GM21526 (cell line): ENCODE results near the gene LGR6.
"Not testable (repeated sequence)": the region's sequence is repeated elsewhere in the genome, so short reads cannot be mapped to it uniquely, and the experiment has no call there.

Experiments used
- ATAC-seq: cut with Tn5 transposase; IDR thresholded peaks from one replicate; pipeline ENCODE4 v1.9.1; 2021; ENCODE audit warnings: moderate library complexity; ENCODE audit not compliant: unreplicated experiment, low FRiP score

Gene LGR6

DNA sequence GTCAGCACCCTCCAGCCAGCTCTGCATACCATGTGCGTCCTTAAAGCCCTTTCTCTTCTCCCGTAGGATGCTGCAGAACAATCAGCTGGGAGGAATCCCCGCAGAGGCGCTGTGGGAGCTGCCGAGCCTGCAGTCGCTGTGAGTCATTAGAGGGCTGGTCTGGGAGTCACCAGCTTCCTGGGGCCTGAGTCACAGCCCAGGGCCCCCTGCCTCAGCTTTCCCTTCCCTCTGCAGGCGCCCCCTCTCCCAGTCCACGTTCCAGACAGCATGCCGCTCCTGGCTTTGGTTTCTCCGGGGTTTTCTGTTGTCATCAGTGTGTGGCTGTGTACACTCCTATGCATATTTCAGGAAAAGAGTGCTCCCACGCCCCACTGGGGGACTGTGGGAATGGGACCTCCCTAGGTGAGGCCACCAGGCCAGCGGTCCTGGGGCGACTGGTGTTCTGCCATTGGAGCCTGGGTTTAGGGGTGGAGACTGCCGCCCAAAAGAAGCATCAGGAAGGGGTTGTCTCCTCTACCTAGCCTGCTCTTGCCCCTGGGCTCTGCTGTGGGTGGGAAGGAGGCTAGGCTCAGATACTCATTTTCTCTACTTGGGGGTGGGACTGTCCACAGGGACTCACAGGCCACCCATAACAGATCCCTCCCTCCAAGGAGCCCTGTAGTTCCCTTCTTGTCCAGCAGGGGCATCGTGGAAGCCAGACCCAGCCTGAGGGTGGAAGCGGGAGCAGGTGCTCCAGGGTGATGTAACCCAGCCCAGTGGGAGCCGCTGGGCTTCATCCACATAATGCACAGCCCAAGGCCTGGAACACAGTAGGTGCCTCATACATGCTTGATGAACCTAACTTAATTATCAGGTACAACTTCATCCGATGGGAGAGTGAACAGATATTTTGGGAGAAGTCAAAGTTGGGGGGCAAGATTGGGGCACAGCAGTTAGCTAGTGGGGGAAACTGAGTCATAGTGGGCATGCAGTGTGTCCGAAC, 42.5 kb downstream of the LGR6 start:
- no peak for ATAC-seq

DNA sequence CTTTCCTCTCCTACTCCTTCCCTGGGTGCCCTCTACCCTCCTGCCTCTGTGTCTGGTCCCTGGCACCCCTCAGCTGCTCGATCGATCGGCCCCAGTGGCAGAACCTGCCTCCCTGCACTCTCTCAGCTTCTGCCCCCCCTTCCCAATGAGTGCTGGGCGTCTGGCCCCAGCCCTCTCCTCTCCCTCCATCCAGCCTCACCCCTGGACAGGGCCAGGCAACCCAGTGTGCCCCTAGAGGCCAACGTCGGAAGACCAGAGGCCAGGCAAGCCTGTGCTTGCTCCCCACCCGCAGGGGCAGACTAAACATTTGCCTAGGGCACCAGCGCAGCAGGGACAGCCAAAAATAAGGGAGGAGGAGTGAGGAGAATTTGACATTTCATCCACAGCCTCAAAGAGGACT, 43.5 kb downstream of the LGR6 start:
- no peak for ATAC-seq

DNA sequence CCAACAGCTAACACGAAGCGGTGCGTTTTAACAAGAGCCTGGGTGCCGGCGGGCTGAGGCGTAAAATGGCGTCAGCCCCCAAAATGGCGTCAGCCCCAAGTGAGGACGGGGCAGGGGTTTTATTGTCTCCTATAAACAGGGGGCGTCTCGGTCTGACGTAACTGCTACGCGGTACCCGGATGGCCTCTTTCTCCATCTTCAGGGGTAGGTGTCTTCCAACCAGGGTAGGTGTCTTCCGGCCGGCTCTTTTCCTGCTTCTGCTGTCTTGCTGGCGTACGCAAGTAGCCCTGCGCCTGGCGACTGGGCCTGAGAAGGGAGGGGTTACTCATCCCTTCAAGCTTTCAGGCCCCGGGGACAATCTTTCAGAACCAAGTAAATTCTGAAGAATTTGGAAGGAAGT, 45.3 kb downstream of the LGR6 start:
- no peak for ATAC-seq

DNA sequence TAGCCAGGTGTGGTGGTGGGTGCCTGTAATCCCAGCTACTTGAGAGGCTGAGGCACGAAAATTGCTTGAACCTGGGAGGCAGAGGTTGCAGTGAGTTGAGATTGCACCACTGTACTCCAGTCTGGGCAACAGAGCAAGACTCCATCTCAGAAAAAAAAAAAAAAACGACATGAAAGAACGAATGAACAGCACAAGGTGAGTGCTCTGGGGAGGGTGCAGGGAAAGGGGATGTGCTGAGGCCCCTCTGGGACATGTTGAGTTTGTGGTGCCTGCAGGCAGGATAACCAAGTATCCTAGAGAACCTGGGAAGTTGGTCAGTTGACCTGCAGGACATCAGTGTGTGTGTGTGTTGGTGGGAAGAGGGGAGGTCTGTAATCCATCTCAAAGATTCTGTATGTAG, 46.6 kb downstream of the LGR6 start:
- ATAC-seq = not testable (repeated sequence)

DNA sequence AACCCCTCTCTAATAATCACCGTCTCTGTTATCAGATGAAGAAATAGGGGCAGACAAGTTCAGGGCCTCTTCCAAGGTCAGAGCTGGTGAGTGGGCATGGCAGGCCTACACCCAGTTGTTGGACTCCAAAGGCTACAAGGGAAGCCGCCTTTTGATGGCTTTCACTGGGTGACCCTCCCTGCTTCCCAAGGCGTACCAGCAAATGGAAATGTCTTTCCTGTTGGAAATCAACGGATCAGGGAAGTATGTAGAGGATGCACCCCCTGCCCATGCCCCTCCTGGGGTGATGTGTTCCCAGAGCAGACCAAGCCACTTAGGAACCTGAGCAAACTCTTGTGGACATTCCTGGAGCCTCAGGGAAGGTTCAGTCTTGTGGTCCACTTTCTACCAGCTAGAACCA, 47.4 kb downstream of the LGR6 start:
- ATAC-seq = no peak

DNA sequence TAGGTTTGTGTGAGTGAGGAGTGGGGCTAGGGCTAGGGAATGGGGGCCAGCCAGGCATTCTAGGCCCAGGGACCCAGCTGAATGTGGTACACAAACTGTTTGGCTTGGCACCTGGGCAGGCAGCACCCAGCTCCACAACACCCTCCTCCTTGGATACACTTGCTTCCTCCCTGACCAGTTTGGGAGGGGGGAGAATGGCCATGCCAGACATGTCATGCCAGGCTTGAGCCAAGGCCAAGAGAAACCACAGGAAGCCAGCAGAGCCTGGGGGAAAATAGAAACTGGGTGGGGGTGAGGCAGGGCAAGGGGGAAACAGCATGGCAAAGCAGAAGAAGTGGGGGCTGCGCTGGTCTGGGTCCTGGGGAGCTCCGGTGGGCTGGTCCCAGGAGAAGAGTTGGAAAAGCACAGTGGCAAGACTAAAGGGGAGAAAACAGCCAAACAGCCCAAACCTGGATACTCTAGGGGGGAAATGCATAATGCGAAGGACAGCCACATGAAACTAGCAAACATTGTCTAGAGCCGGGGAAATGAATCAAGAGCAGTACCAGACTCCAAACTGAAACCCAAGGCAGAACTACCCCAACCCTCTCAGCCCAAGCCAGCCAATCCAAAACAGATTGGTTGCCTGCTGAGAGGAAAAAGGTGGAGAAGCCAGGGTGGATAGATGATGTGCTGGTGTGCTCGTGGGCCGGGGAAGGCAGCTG, 47.9 kb downstream of the LGR6 start:
- ATAC-seq = no peak

DNA sequence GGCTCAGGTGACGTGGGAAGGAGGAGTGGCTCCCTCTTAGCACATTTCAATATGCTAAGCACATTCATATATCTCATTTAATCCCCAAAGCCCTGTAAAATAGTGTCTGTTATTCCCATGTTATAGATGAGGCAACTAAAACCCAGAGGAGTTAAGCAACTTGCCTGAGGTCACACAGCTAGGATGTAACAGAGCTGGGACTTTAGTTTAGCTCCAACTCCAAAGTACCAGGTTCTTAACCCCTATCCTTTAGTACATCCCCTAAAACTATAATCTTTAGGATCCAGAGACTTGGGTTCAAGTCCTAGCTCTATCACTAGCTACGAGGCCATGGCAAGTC, 48.5 kb downstream of the LGR6 start:
- no peak for ATAC-seq

DNA sequence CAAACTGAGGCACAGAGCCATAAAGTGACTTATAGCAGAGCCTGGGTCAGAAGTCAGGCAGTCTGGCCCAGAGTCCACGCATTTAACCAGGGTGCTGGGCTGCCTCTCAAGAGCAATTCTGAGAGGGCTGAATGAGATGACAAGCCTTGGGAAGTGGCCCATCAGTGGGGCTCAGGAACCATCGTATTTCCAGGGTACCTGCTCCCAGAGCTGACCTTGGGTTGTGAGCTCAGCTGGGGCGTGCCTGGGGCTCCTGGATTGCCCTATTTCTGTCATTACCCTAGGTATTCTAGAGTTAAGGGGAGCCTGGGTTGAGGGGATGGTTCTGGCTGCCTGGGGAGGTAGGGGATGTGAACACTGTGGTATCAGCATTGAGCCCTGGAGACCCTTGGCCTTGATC, 49.4 kb downstream of the LGR6 start:
- no peak for ATAC-seq

DNA sequence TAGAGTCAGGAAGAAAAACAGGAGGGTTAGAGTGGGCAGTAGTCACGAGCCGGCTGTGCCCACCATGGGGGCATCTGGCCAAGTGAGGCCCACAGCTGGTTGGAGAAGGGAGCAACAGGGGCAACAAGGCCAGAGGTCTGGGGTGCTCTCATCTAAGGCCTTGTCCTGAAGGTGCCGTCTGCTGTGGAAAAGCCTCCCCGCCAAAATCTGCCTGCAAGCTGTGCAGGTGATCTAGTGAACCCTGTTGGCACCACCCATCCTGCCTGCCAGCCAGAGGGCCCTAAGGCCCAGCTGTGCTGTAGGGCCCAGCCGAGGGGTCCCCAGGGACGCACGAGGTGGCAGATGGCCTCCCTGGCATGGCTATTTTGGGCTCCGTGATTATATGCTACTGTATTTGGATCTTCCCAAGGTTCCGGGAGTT, 51.3 kb downstream of the LGR6 start:
- ATAC-seq = no peak

DNA sequence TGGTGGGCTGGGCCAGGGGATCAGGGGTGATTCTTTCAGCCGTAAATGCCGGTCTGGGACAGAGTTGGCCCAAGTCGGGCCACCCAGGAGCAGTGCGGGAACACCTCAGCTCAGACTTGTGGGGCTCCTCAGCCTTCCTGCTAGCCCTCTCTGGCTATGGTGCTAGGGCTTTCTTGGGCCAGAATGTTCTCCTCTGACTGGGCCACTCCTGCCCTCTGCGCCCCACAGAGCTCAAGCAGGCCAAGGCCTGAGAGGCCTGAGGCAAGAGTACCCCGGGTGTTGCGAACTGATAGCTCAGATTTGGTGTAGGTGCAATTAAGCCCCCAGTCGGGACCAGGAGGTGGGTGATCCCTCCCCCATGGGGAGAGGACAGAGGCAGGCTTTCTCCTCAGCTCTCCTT, 51.8 kb downstream of the LGR6 start:
- no peak for ATAC-seq

DNA sequence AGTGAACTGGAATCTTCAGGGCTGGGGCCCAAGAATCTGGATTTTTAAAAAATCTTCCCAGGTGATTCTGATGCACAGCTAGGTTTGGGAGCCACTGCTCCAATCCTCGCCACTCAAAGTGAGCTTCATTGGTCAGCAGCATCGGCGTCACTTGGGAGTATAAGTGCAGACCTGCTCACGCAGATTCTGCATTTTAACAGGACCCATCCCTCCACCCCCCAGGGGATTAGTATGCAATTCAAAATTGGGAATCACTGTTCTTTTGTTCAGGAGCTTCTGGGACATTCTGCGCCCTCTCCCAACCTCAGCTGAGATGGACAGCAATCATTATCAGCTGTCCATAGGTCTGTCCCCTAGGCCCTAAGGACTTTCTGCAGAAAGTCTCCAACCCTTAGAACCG, 53.5 kb downstream of the LGR6 start:
- no peak for ATAC-seq

DNA sequence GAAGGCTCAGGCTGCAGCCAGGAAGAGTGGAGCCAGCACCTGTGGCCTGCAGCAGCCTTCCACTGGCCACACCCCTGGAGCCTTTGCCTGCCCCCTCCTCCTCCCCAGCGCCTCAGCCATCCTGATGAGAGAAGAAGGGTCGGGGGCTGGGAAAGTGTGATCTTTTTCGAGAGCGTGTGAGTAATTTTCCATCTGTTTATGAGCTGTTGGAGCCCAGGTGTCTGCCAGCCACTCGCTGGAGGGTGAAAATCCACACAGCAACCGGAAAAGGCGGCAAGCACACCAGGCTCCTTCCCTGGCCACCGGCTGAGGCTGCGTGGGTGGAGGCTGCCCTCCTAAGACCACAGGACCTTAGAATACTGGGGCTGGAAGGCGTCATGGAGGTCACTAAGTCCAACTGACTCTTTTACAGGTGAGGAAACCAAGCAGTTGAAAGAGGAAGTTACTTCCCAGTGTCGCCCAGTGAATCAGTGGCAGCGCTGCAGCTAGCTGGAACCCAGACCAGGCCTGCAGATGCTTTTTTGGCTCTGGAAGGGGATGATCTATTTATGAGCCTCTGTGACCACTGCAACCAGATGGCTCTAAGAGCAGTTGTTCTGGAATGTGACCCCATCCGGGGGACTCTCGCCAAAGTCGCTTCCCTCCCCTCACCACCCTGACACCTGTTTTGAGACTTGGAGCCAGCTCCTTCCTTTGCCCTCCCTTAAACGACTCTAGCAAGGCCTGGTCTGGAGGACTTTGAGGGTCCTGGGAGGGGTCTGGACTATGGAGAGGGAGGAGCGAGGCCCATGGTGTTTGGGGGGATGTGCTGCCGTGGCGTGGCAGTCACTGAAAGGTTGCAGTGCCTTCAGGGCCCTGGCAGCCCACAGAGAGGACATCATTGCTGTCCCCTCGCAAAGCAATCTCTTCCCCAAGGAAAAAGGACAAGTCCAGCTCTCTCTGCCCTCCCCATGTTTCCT, 54.5 kb downstream of the LGR6 start:
- ATAC-seq = no peak

DNA sequence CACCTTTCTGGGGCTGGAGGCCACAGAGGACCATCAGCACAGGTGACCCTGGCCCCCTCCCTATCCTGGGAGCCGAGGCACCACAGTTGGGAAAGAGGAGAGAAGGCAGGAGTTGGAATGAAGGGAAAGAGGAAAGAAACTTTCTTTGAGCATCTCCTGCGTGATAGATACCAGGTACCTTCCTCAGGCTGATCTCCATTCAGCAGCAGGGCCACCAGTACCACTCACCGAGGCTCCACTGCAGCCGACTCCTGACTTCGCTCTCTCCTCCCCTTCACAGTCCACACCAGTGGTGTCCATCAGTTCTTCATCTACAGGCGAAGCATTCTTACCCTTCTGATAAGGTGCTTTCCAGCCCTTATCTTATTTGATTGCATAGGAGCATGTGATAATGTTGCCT, 55.3 kb downstream of the LGR6 start:
- ATAC-seq = no peak

DNA sequence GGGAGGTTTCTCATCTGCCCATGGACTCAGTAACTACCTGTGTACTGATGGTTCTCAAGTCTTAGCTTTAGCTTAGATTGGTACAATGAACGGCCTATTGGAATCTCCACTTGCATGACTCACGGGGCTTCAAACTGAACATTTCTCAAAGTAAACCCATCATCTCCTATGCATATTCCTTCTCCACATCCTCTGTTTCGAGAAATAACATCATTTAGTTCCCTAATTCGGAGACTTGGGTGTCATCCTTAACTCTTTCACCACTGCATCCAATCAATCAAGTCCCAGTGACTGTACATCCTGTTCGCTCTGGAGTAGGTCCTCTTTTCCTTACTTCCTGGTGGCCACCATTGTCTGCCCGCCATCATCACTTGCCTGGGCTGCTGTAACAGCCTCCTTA, 55.8 kb downstream of the LGR6 start:
- no peak for ATAC-seq

DNA sequence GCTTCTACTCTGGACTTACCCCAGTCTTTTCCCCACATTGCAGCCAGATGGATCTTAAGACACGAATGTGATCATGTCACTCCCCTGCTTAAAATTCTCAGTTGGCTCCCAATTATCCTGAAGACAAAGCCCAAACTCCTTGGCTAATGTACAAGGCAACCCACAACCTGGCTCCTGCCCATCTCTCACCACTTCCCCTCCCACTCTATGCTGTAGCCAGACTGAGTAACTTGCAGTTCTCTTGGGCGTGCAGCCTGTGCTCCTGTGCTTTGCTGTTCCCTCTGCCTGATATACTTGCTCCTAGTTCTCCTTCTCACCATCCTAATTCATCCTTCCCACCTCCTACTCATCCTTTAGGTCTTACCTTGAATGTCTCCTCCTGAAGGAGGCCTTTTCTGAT, 56.2 kb downstream of the LGR6 start:
- no peak for ATAC-seq

DNA sequence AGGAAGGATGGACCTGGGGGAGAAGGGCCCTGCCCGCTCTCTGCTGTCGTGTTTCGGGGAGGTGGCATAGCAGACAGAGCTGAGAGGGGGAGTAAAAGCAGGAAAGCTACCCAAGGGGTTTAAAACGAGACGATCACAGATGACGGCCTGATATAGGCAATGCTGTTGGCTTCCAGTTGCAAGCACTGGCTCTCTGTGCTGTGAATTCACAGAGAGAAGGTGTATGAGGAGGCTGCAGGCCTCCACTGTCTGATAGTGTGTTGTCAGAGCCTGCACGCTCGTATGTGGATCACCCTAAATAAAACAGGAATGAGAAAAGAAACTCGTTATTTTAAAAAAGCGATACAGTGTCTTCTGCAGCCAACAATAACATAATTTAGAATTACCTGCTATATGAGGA, 57.4 kb downstream of the LGR6 start:
- no peak for ATAC-seq

DNA sequence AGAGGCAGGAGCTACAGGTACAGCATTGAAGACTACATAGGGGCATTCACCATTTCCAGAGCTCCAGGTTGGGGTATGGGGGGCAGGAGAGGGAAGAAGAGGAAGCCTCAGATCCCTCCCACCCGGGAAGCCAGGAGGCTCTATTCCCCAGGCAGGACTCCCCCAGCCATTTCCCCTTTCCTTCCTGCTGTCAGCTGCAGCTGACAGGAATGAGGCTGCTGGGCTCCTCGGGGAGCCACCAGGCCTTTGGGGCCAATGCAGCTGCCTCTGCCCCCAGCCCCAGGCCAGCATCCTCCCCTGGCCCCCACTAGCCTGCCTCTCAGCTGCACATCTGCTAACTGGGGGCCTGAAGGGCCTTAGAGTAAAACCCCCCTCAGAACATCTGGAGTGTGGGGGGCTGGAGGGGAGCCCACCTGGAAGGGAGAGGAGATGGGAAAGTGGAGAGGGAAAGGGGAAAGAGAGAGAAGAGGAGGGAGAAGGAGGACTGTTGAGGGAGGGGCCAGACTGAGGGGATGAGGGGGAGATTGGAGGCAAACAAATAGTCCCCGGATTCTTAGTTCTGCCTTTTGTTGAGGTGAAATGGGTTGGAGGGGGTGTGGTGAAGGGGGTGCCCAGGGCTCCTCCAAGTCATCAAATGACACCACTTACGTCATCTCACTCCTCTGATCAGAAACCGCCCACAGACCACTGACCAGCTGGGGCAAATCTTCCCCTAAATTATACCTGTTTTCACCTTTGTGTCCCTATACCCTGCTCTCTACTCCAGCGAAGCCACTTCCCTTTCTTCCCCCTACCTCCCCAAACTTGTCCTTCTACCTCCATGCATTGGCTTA, 58.0 kb downstream of the LGR6 start:
- ATAC-seq = no peak

DNA sequence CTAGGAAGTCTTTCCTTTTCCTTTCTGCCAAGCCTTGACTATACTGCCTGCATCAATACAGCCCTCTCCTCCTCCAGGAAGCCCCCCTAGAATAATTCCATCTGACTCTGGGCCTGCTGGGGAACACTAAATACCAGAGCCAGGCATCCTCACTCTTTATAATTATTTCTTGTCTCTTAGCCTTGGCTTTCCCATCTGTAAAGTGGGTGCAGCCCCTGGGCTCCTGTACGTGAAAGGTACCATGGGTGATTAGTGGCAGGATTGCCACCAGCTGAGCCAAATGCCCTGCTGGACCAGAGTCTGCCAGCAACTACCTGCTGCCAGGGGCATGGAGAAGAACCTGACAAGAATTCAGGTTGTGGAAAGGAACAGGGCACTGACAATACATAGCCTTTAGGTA, 58.7 kb downstream of the LGR6 start:
- ATAC-seq = no peak

DNA sequence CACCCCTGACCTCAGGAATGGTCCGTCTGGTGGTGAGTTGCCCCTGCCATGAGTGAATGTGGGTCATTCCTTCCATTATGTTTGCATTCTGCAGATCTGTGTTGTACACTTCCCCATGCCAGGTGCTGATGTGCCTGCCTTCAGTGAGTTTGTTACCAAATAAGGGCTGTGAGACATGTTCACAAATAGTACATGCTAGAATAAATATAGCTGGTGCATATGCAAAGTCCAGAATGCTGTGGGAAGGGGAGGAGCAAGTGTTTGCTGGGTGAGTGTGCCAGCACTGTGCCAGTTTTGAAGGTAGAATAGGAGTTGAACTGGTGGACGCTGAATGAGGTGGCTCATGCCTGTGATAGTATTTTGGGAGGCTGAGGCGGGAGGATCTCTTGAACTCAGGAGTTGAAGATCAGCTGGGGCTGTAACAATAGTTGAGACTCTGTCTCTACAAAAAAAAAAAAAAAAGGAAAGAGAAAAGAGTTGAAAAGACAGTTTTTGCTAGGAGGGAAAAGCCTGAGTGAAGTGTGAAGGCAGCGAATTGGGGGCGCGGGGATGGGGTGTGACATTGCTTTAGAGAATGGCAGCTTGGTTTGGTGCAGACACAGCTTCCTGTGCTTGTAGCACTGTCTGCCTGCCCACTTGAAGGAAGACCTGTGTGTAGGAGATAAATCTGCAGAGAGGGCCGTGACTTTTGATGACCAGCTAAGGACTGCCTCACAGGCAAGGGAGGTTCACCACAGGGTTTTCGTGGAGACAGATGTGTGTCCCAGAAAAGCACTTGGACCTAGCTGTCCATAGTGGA, 61.1 kb downstream of the LGR6 start:
- no peak for ATAC-seq
